IMR-90 (cell line): ENCODE measurements around the gene ATOSA. TPM values are rescaled to one million over a fixed set of nuclear protein-coding genes. Genes with fewer than 3 reads are reported as not detected.

Experiments used
- ATAC-seq: fragments of 200-7000 bp; cut with Tn5 transposase; 2 replicates; pipeline ENCODE4 v1.9.1; 2020; ENCODE audit warnings: low read depth, mild to moderate bottlenecking, moderate library complexity
- BruUV-seq: library from RNA; stranded (reverse); fragments of 400-500 nt; replicated peaks from 2 replicates; lab custom pipeline; 2021; lab: Mats Ljungman, UMichigan
- CTCF ChIA-PET: fragments of 300-600 bp; formaldehyde crosslinking; extraction: SDS; loops from one replicate; lab custom pipeline; 2021; ENCODE audit warnings: antibody characterized with exemption; lab: Yijun Ruan, JAX
- POLR2A ChIA-PET: fragments of 300-600 bp; sonication (Branson Sonifier 250); formaldehyde crosslinking; loops from one replicate; lab custom pipeline; 2022; ENCODE audit warnings: antibody characterized with exemption; ENCODE audit not compliant: unreplicated experiment; lab: Charles Lee
- DNase-seq: peaks from one replicate; pipeline ENCODE4 v3.0.0; 2013
- H2AFZ ChIP-seq: replicated peaks from 2 replicates; pipeline ENCODE3; 2013; ENCODE audit warnings: low read length, mild to moderate bottlenecking; ENCODE audit not compliant: poor library complexity
- H2AK5ac ChIP-seq: 2 replicates; pipeline ENCODE4 v1.6.1; 2013; ENCODE audit warnings: low read depth, low read length, inconsistent platforms
- H2AK9ac ChIP-seq: replicated peaks from 2 replicates; pipeline ENCODE3; 2013; ENCODE audit warnings: mild to moderate bottlenecking, low read depth, low read length, moderate library complexity; ENCODE audit not compliant: poor library complexity
- H2BK120ac ChIP-seq: 2 replicates; pipeline ENCODE4 v1.6.1; 2013; ENCODE audit warnings: low read depth, low read length, inconsistent platforms
- H2BK15ac ChIP-seq: 3 replicates; pipeline ENCODE4 v1.6.1; 2013; ENCODE audit warnings: low read depth, low read length, inconsistent platforms
- H2BK20ac ChIP-seq: 2 replicates; pipeline ENCODE4 v1.6.1; 2013; ENCODE audit warnings: low read depth, mild to moderate bottlenecking, inconsistent platforms, low read length, moderate library complexity
- H2BK5ac ChIP-seq: 2 replicates; pipeline ENCODE4 v1.6.1; 2013; ENCODE audit warnings: mild to moderate bottlenecking, low read depth, low read length, inconsistent platforms; ENCODE audit not compliant: poor library complexity, severe bottlenecking
- H3K14ac ChIP-seq: replicated peaks from 2 replicates; pipeline ENCODE4 v1.6.1; 2013; ENCODE audit warnings: low read depth, low read length, inconsistent platforms
- H3K18ac ChIP-seq: 2 replicates; pipeline ENCODE4 v1.6.1; 2013; ENCODE audit warnings: low read depth, low read length, control low read depth
- H3K23ac ChIP-seq: 2 replicates; pipeline ENCODE4 v1.6.1; 2013; ENCODE audit warnings: low read depth, low read length, inconsistent platforms
- H3K27ac ChIP-seq: 2 replicates; pipeline ENCODE4 v1.5.1; 2013; ENCODE audit warnings: mild to moderate bottlenecking, control low read depth, low read length; ENCODE audit not compliant: insufficient read depth
- H3K27me3 ChIP-seq: 2 replicates; pipeline ENCODE4 v1.6.1; 2013; ENCODE audit warnings: low read length; ENCODE audit not compliant: control insufficient read depth, insufficient read depth
- H3K36me3 ChIP-seq: 2 replicates; pipeline ENCODE4 v1.6.1; 2013; ENCODE audit warnings: low read length, mixed read lengths; ENCODE audit not compliant: control insufficient read depth, insufficient read depth
- H3K4ac ChIP-seq: 2 replicates; pipeline ENCODE4 v1.6.1; 2013; ENCODE audit warnings: low read depth, low read length, inconsistent platforms
- H3K4me1 ChIP-seq: 2 replicates; pipeline ENCODE4 v1.6.1; 2013; ENCODE audit warnings: low read length, mixed read lengths; ENCODE audit not compliant: control insufficient read depth, insufficient read depth
- H3K4me2 ChIP-seq: 2 replicates; pipeline ENCODE4 v1.6.1; 2013; ENCODE audit warnings: low read depth, mild to moderate bottlenecking, control low read depth, low read length, moderate library complexity
- H3K4me3 ChIP-seq: 2 replicates; pipeline ENCODE4 v1.5.1; 2013; ENCODE audit warnings: low read depth, mild to moderate bottlenecking, control low read depth, low read length, moderate library complexity; ENCODE audit not compliant: insufficient read depth
- H3K56ac ChIP-seq: 2 replicates; pipeline ENCODE4 v1.6.1; 2013; ENCODE audit warnings: low read length, inconsistent platforms; ENCODE audit not compliant: insufficient read depth; ENCODE audit errors: extremely low read depth
- H3K79me1 ChIP-seq, 2 experiments: 2 replicates each; pipeline ENCODE4 v1.6.1; 2013; ENCODE audit warnings: low read length in 2 of 2, inconsistent platforms in 1 of 2, low read depth in 1 of 2
- H3K9ac ChIP-seq: 2 replicates; pipeline ENCODE4 v1.6.1; 2013; ENCODE audit warnings: low read depth, low read length, control low read depth
- H3K9me1 ChIP-seq: 2 replicates; pipeline ENCODE4 v1.6.1; 2013; ENCODE audit warnings: low read length, inconsistent platforms; ENCODE audit not compliant: insufficient read depth
- H3K9me3 ChIP-seq: 2 replicates; pipeline ENCODE4 v1.6.1; 2013; ENCODE audit warnings: low read length; ENCODE audit not compliant: control insufficient read depth, insufficient read depth
- H4K20me1 ChIP-seq: 2 replicates; pipeline ENCODE4 v1.6.1; 2013; ENCODE audit warnings: low read length, inconsistent platforms; ENCODE audit not compliant: insufficient read depth
- H4K5ac ChIP-seq: 2 replicates; pipeline ENCODE4 v1.6.1; 2013; ENCODE audit warnings: mild to moderate bottlenecking, low read depth, low read length, control low read depth
- H4K8ac ChIP-seq, 2 experiments: 2 replicates each; pipeline ENCODE4 v1.6.1; 2013; ENCODE audit warnings: low read depth in 2 of 2, low read length in 2 of 2, control low read depth in 1 of 2, inconsistent platforms in 1 of 2
- H4K91ac ChIP-seq: 2 replicates; pipeline ENCODE4 v1.6.1; 2013; ENCODE audit warnings: low read depth, low read length, inconsistent platforms; ENCODE audit not compliant: insufficient read depth
- BHLHE40 ChIP-seq: fragments of 150-350 bp; IDR thresholded peaks from 2 replicates; pipeline ENCODE4 v1.6.1; 2016; ENCODE audit warnings: mild to moderate bottlenecking, low read depth, low read length
- MAFK ChIP-seq: IDR thresholded peaks from 2 replicates; pipeline ENCODE4 v1.6.1; 2012; ENCODE audit warnings: low read depth, low read length, improper control_type of control experiment
- MAZ ChIP-seq: IDR thresholded peaks from 2 replicates; pipeline ENCODE4 v1.6.1; 2012; ENCODE audit warnings: low read depth, mild to moderate bottlenecking, low read length, improper control_type of control experiment, moderate library complexity, borderline replicate concordance
- MXI1 ChIP-seq: IDR thresholded peaks from 2 replicates; pipeline ENCODE4 v1.6.1; 2012; ENCODE audit warnings: low read depth, mild to moderate bottlenecking, low read length, moderate library complexity, borderline replicate concordance
- RFX5 ChIP-seq: IDR thresholded peaks from 2 replicates; pipeline ENCODE4 v1.8.0; 2012; ENCODE audit warnings: low read depth, mild to moderate bottlenecking, low read length, moderate library complexity
- WGBS, 2 experiments: methylation state at CpG; one replicate each; pipeline versions ENCODE4 v1.1.5 to v1.1.7; 2013; ENCODE audit warnings: missing lambda C conversion rate in 2 of 2; ENCODE audit not compliant: insufficient read length in 1 of 2; ENCODE audit errors: extremely low coverage in 2 of 2; 5-methylcytosine and 5-hydroxymethylcytosine counted together
- dilution Hi-C: fragments of 300-500 bp; cut with HindIII; formaldehyde crosslinking; loops from one replicate; pipeline ENCODE4 v1.14.3; 2018; ENCODE audit warnings: low sequenced_read_pairs; ENCODE audit not compliant: unreplicated experiment
- in situ Hi-C: fragments of 300-500 bp; cut with MboI; formaldehyde crosslinking; loops from 3 replicates; pipeline ENCODE4 v1.14.3; 2019; ENCODE audit warnings: low sequenced_read_pairs, inconsistent platforms, mixed read lengths
- intact Hi-C: fragments of 100-400 bp; cut with micrococcal nuclease; formaldehyde crosslinking; loops from 2 replicates; pipeline ENCODE4 v1.10.0; 2022
- polyA plus RNA-seq, 3 experiments: library from polyadenylated mRNA; depleted of rRNA; stranded (reverse); fragments of >200 nt; gene quantifications; 2 replicates each; pipeline ENCODE4 v1.2.3, GENCODE V29; 2012; ENCODE audit warnings: low replicate concordance in 1 of 3
- total RNA-seq: library from RNA; depleted of rRNA; stranded (reverse); fragments of >200 nt; gene quantifications from 2 replicates; pipeline ENCODE4 v1.2.3, GENCODE V29; 2012

The ATOSA gene
- total and polyA plus RNA-seq, 2 of the 4 experiments (the other 2 are of a cell fraction) = 13.2 to 17.2 TPM

- intact Hi-C loops (no loop called here), dilution Hi-C loops (no loop called here), in situ Hi-C loops (no loop called here)
- Histone ChIP-seq H3K27ac (no peak overlapping the region), H2AK9ac (no peak overlapping the region), H3K23ac (no peak overlapping the region), H3K27me3 (peaks cover 2% of the 10 kb centered on the region), H2BK15ac (no peak overlapping the region), H3K79me1 (peaks cover 0 to 5% of the 10 kb centered on the region in 2 experiments; a peak in 1 of 4 replicates), H3K4me2 (no peak overlapping the region), H4K5ac (no peak overlapping the region), H3K4me1 (no peaks in the 10 kb centered on the region), H2BK20ac (no peak overlapping the region), H2AFZ (no peak overlapping the region), H3K36me3 (no peaks in the 10 kb centered on the region), H3K18ac (no peak overlapping the region), H3K9me1 (no peaks in the 10 kb centered on the region), H4K8ac (no peak overlapping the region), H3K9me3 (no peaks in the 10 kb centered on the region), H2BK5ac (no peak overlapping the region), H3K4me3 (no peak overlapping the region), H2AK5ac (no peak overlapping the region), H2BK120ac (no peak overlapping the region), H3K14ac (no peak overlapping the region), H4K91ac (no peak overlapping the region), H4K20me1 (no peaks in the 10 kb centered on the region), H3K9ac (no peak overlapping the region), H3K4ac (no peak overlapping the region), H3K56ac (no peak overlapping the region)
- ChIA-PET CTCF (no interaction called here), POLR2A (no interaction called here)
- ATAC-seq = no peak
- no peak for TF ChIP-seq BHLHE40
- TF ChIP-seq MAZ = no peak
- no peak for TF ChIP-seq MAFK
- no peak for TF ChIP-seq MXI1
- no peak for TF ChIP-seq RFX5
- no TSS peak for BruUV-seq
- WGBS, 2 experiments = no CpG with 5 or more reads among the region's 3 CpGs
- no peak for DNase-seq
Measured at GRCh38 chr15:52681441-52681840, 2.3 kb upstream of the ATOSA start.
